Activated CD4-positive, alpha-beta T cell treated with anti-CD3 and anti-CD28 coated beads for 36 hours (primary cell): Measurements from ENCODE around the gene RETNLB. TPM values are rescaled to one million over a fixed set of nuclear protein-coding genes. Genes with fewer than 3 reads are reported as not detected.

Experiments
- ATAC-seq: fragments of 200-7000 bp; cut with Tn5 transposase; one replicate; pipeline ENCODE4 v1.10.0; 2021; ENCODE audit warnings: mild to moderate bottlenecking, moderate library complexity
- CTCF ChIA-PET: fragments of 350-600 bp; sonication (Branson Sonifier 250); formaldehyde crosslinking; loops from one replicate; lab custom pipeline; 2021; ENCODE audit warnings: antibody characterized with exemption; lab: Charles Lee
- POLR2A ChIA-PET: fragments of 350-600 bp; sonication (Branson Sonifier 250); formaldehyde crosslinking; loops from one replicate; lab custom pipeline; 2021; ENCODE audit warnings: antibody characterized with exemption, inconsistent platforms; lab: Charles Lee
- DNase-seq: peaks from one replicate; pipeline ENCODE4 v3.0.0-alpha.2; 2020
- H3K27ac Mint-ChIP-seq: one replicate; pipeline ENCODE4 v1.8.0; 2021; ENCODE audit warnings: mixed read lengths
- H3K27me3 Mint-ChIP-seq: one replicate; pipeline ENCODE4 v1.8.0; 2021; ENCODE audit warnings: mixed read lengths
- H3K36me3 Mint-ChIP-seq: one replicate; pipeline ENCODE4 v1.8.0; 2021; ENCODE audit warnings: low read depth, mixed read lengths
- H3K4me1 Mint-ChIP-seq: one replicate; pipeline ENCODE4 v1.8.0; 2021; ENCODE audit warnings: mixed read lengths
- H3K4me3 Mint-ChIP-seq: one replicate; pipeline ENCODE4 v1.8.0; 2021; ENCODE audit warnings: mild to moderate bottlenecking, moderate library complexity, mixed read lengths
- H3K9me3 Mint-ChIP-seq: one replicate; pipeline ENCODE4 v1.8.0; 2021; ENCODE audit warnings: low read depth, mixed read lengths
- intact Hi-C, 2 experiments: fragments of 100-400 bp; cut with DNase I in 1 of 2; cut with micrococcal nuclease in 1 of 2; formaldehyde crosslinking; loops; one replicate each; pipeline versions ENCODE4 v1.14.2 to v1.15.1; 2022 to 2024; cut with DNase I, micrococcal nuclease
- total RNA-seq, 2 experiments: library from RNA; stranded (reverse); gene quantifications; one replicate each; pipeline ENCODE4 v1.2.3, GENCODE V29; 2021

The RETNLB gene, protein sequence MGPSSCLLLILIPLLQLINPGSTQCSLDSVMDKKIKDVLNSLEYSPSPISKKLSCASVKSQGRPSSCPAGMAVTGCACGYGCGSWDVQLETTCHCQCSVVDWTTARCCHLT
- not detected for total RNA-seq

DNA sequence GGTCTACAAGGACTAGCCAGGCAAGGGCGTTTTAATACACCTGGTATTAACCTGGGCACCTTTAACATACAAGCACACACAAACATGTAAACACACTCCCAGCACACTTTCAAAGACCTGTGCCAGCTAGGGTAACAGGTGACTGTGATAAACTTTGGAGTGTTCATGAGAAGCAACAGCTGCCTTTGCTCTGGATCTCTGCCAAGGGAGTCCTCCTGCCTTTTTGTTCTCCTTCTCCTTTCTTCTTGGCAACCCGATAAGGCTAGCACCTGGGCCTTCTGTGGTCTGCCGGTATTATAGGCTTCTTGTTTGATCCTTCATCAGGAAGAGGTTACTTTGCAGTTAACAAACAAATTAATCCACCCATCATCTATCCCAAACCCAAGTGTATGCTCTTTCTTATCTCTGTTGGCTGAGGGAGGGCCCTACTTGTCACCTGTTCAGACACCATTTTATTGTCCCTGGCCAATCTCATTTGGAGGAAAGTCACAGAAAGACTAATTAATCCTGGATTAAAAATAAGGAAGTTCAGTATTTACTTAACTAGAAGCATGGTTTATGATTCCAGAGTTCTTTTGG lies at the start of gene RETNLB:
RETNLB (minus strand) TSS at position 7 of the 579 bp plus-strand sequence. CDS start 225 bp downstream, outside the sequence.
- intact Hi-C loops = no loop called here
- no peak for DNase-seq
- Mint-ChIP-seq H3K4me3 (no peak within 1 kb of the TSS), H3K36me3 (no peaks in the 10 kb centered on the region), H3K27me3 (no peaks in the 10 kb centered on the region), H3K9me3 (no peaks in the 10 kb centered on the region), H3K27ac (no peak within 1 kb of the TSS), H3K4me1 (peaks cover 4% of the 10 kb centered on the region)
- ChIA-PET CTCF (interaction anchor here (0.7 kb wide), 1 partner anchor 196 kb away, joined by 3 read pairs; the partner anchor contains the start of gene GUCA1C), POLR2A (no interaction called here)
- ATAC-seq = no peak

DNA sequence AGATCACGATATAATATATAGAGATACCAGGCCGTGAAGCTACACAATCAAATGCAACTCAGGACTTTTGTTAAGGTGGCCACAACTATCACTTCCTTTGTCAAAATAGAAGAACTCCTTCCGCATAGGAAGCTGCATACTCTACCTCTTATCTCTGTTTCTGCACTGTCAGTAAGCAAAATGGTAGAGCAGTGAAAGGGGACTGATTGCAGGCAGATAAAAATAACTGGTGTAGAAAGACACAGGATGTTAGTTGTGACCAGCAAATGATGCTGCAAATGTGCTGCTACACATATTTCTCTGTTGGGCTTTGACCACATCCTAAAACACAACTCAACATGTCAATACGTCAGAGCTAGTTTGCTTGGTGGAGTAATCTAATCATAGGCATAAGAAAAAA lies 49.1 kb upstream of the RETNLB start:
- POLR2A ChIA-PET = interaction anchor here (0.6 to 1.2 kb wide), 3 partner anchors 12 to 217 kb away, joined by 3 read pairs; partner anchors contain the start of genes CIP2A and DZIP3
- Mint-ChIP-seq H3K4me1 (peaks cover 24% of the 10 kb centered on the region), H3K27ac (peak overlapping the region; percentile 81), H3K36me3 (peaks cover 2% of the 10 kb centered on the region), H3K4me3 (peak overlapping the region; percentile 30), H3K9me3 (peaks cover 8% of the 10 kb centered on the region), H3K27me3 (no peaks in the 10 kb centered on the region)
- ATAC-seq (peak; percentile 95), DNase-seq (no peak)
- intact Hi-C loops = no loop called here
- CTCF ChIA-PET = interaction anchor here (1.4 to 2.2 kb wide), 3 partner anchors 12 to 109 kb away, joined by 3 to 8 read pairs (median 7); no protein-coding TSS in a partner anchor

DNA sequence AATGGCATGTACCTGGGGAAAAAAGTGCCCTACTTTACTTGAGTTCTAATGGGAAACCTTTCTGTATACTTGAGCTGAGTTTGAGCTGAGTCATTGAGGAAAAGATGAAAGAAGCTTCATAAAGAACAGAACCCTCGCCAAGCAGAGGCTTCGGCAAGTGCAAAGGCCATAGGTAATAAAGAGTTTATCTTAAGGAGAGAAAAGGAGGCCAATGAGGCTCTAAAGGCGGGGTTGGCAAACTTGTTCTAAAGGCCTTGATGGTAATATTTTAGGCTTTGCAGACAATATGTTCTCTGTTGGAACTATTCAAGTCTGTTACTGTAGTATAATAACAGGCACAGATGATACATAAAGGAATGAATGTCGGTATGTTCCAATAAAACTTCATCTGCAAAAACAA lies 47.8 kb upstream of the RETNLB start:
- ATAC-seq (no peak), DNase-seq (no peak)
- intact Hi-C loops = no loop called here
- H3K27ac Mint-ChIP-seq = peak overlapping the region; percentile 34
- no peak overlapping the region for H3K4me3 Mint-ChIP-seq
- CTCF ChIA-PET = no interaction called here
- H3K4me1 Mint-ChIP-seq = peaks cover 24% of the 10 kb centered on the region
- H3K9me3 Mint-ChIP-seq = peaks cover 8% of the 10 kb centered on the region
- H3K36me3 Mint-ChIP-seq = peaks cover 2% of the 10 kb centered on the region
- no peaks in the 10 kb centered on the region for H3K27me3 Mint-ChIP-seq
- POLR2A ChIA-PET = no interaction called here

DNA sequence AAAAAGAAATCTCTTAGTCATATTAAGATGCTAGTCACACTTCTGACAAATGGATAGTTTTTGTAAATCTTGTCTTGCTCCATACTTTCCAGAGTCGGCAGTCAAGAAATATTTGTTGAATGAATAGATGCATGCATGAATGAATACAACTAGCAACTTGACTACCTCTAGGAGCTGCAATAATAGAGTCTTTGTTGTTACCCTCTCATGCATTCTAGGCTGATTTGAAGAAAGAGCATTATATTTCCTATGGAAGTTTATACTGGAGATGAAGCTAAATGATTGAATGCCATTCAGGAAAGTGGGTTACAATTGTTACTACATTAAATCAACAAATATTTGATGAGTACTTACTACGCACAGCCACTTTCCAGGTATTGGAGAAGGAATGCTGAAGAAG lies 47.2 kb upstream of the RETNLB start:
- intact Hi-C loops = no loop called here
- Mint-ChIP-seq H3K27ac (no peak overlapping the region), H3K4me1 (peaks cover 24% of the 10 kb centered on the region), H3K4me3 (no peak overlapping the region), H3K27me3 (no peaks in the 10 kb centered on the region), H3K36me3 (peaks cover 2% of the 10 kb centered on the region), H3K9me3 (peaks cover 8% of the 10 kb centered on the region)
- CTCF ChIA-PET = no interaction called here
- POLR2A ChIA-PET = no interaction called here
- ATAC-seq (no peak), DNase-seq (no peak)

DNA sequence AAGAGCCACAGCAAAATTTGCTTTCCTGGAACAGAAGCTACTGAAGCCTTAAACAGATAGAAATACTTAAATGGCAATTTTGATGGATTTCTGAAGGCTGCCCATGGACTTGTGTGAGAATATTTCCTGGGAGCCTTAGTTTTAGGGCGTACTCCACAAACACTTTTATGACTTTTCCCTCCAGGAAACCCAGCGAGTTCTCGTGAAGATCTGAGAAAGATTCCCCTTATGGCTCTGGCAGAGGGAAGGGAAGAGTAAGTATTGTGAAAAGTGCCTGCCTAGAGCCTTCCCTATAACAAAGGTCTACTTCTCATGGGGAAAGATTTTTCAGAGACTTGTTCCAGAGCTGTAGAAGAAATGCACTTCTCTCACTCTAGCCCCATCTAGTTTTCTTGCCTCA lies 34.3 kb upstream of the RETNLB start:
- ATAC-seq (no peak), DNase-seq (no peak)
- H3K9me3 Mint-ChIP-seq = no peaks in the 10 kb centered on the region
- no peaks in the 10 kb centered on the region for H3K36me3 Mint-ChIP-seq
- intact Hi-C loops = no loop called here
- CTCF ChIA-PET = no interaction called here
- H3K27me3 Mint-ChIP-seq = no peaks in the 10 kb centered on the region
- POLR2A ChIA-PET = no interaction called here
- no peak overlapping the region for H3K27ac Mint-ChIP-seq
- H3K4me3 Mint-ChIP-seq = no peak overlapping the region
- no peaks in the 10 kb centered on the region for H3K4me1 Mint-ChIP-seq

DNA sequence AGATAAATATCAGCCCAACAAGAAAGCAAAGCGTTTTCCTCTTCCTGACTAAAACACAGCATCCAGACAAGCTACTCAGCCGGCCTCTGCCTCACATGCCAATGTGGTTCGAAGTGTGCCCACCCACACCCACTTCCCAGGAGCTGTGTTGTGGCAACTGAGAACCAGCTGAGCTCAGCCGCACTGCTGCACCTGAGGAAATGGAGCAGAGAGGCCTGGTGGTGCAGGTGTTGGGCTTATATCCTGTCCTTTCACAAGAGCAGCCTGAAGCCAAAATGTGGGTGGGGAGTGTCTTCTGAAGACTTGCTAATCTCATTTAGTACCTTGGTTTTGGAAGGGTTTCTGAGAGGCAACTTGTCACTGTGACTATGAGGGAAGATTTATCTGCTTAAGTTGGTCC lies 23.0 kb upstream of the RETNLB start:
- CTCF ChIA-PET = interaction anchor here (0.7 kb wide), 2 partner anchors 10 to 264 kb away, joined by 3 read pairs; no protein-coding TSS in a partner anchor

DNA sequence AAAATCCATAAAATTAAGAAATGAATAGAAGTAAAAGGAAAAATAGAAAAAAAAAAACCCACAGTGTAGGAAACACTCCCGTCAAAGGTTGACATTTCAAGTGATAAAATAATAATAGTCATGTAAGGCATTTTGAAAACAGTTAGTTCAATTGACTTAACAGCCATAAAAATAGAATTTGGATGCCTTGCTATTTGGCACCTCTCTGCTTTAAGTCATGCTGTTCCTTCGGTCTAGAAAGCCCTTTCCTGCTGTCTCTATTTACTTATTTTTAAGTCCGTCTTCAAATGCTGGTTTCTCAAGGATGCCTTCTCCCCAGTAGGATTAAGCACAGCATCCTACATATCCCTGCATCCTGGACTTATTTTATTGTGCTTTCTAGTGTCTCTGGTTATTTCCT lies 22.3 kb upstream of the RETNLB start:
- CTCF ChIA-PET = interaction anchor here (0.7 to 1.7 kb wide), 2 partner anchors 11 to 136 kb away, joined by 3 to 7 read pairs; no protein-coding TSS in a partner anchor
- POLR2A ChIA-PET = no interaction called here
- DNase-seq = no peak
- intact Hi-C loops = no loop called here
- H3K27me3 Mint-ChIP-seq = no peaks in the 10 kb centered on the region
- no peaks in the 10 kb centered on the region for H3K9me3 Mint-ChIP-seq
- ATAC-seq = no peak
- no peaks in the 10 kb centered on the region for H3K36me3 Mint-ChIP-seq
- no peak overlapping the region for H3K27ac Mint-ChIP-seq
- H3K4me1 Mint-ChIP-seq = peaks cover 39% of the 10 kb centered on the region
- H3K4me3 Mint-ChIP-seq = no peak overlapping the region

More for the DNA sequence above, 23.0 kb upstream of the RETNLB start:
- Mint-ChIP-seq H3K27ac (peak overlapping the region; percentile 66), H3K27me3 (no peaks in the 10 kb centered on the region), H3K36me3 (no peaks in the 10 kb centered on the region), H3K4me3 (no peak overlapping the region), H3K4me1 (peaks cover 39% of the 10 kb centered on the region), H3K9me3 (no peaks in the 10 kb centered on the region)
- peak; percentile 47 for DNase-seq
- intact Hi-C loops = no loop called here
- POLR2A ChIA-PET = no interaction called here
- peak; percentile 61 for ATAC-seq

DNA sequence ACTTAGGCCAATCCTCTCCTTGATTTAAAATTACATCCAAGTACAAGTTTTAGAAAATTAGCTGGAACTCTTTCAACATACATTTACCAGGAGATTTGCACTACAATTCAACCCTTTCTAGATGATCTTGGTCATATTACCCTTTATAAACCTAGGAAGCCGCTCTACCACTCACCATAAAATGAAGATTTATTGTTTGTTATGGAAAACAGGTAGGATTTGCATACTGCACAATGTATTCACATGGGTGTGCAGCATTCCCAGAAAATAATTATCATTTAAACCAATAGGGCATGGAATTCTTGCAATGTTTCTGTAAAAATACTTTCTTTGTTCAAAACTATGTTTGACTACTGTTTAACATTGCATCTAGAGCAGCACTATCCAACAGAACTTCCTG lies 18.4 kb upstream of the RETNLB start:
- DNase-seq (no peak), ATAC-seq (no peak)
- peaks cover 38% of the 10 kb centered on the region for H3K4me1 Mint-ChIP-seq
- ChIA-PET CTCF (no interaction called here), POLR2A (no interaction called here)
- no peak overlapping the region for H3K4me3 Mint-ChIP-seq
- no peaks in the 10 kb centered on the region for H3K36me3 Mint-ChIP-seq
- H3K27me3 Mint-ChIP-seq = no peaks in the 10 kb centered on the region
- H3K9me3 Mint-ChIP-seq = peaks cover 2% of the 10 kb centered on the region
- no peak overlapping the region for H3K27ac Mint-ChIP-seq
- intact Hi-C loops = no loop called here

DNA sequence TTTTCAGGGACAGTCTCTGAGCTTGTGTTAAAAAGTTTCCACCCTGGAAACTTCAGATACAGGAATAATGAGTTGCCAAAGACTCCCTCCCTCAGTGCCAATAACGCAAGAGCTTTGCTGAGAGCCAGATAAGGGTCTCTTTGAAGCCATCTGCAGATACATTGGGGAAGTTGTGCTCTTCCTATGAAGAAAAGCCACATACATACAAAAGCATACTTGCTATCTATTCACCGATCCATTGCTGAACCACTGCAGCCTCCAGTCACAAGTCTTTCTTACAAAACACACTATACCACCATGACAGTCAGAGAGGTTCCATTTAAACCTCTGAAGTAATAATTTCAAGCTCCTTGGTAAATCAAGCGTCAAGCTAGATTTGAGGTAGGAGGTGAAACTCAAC lies 10.0 kb upstream of the RETNLB start:
- peaks cover 2% of the 10 kb centered on the region for H3K27me3 Mint-ChIP-seq
- no peak overlapping the region for H3K27ac Mint-ChIP-seq
- POLR2A ChIA-PET = no interaction called here
- ATAC-seq (no peak), DNase-seq (no peak)
- H3K4me1 Mint-ChIP-seq = no peaks in the 10 kb centered on the region
- intact Hi-C loops = no loop called here
- CTCF ChIA-PET = interaction anchor here (0.6 to 1.3 kb wide), 3 partner anchors 53 to 148 kb away, joined by 3 to 5 read pairs (median 3); no protein-coding TSS in a partner anchor
- H3K4me3 Mint-ChIP-seq = no peak overlapping the region
- peaks cover 2% of the 10 kb centered on the region for H3K9me3 Mint-ChIP-seq
- H3K36me3 Mint-ChIP-seq = no peaks in the 10 kb centered on the region

DNA sequence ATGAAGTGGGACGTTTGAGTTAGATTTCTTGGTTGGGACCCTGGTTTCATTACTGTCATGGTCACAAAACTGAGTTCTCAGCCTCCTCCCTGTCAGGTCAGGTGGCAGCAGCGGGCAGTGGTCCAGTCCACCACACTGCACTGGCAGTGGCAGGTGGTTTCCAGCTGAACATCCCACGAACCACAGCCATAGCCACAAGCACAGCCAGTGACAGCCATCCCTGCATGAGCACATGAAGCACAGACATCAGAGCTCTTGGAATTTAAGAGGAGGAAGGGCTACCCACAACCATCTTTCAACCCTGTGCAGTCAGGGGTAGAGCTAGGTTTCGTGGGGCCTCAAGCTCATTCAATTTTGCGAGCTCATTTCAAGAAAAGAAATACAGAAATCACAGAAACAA lies 1.5 kb downstream of the RETNLB start:
- no peak overlapping the region for H3K27ac Mint-ChIP-seq
- H3K36me3 Mint-ChIP-seq = no peaks in the 10 kb centered on the region
- intact Hi-C loops = no loop called here
- no peak for ATAC-seq
- no peaks in the 10 kb centered on the region for H3K27me3 Mint-ChIP-seq
- DNase-seq = no peak
- CTCF ChIA-PET = interaction anchor here (1.0 kb wide), 1 partner anchor 64 kb away, joined by 3 read pairs; no protein-coding TSS in a partner anchor
- peaks cover 4% of the 10 kb centered on the region for H3K4me1 Mint-ChIP-seq
- POLR2A ChIA-PET = no interaction called here
- H3K9me3 Mint-ChIP-seq = no peaks in the 10 kb centered on the region
- H3K4me3 Mint-ChIP-seq = no peak overlapping the region

DNA sequence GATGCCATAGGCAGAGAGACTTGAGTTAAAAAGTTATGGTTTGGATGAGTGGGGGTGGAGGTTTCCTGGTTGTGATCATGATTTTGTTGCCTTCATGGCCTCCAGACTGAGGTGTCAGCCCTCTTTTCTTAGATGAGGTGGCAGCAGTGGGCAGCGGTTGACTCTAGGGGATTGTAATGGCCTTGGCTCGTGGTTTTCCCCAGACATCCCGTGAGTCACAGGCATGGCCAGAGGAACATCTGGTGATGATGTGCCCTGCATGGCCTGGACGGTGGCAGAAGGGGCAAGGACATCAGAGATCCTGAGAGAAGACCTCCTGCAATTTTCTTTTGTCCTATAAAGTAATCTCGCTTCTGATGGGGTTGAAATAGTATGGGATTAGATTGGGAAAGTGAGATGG lies 12.4 kb downstream of the RETNLB start:
- intact Hi-C loops = no loop called here
- Mint-ChIP-seq H3K36me3 (no peaks in the 10 kb centered on the region), H3K9me3 (peaks cover 2% of the 10 kb centered on the region), H3K27ac (no peak overlapping the region), H3K4me3 (no peak overlapping the region), H3K4me1 (no peaks in the 10 kb centered on the region), H3K27me3 (no peaks in the 10 kb centered on the region)
- no peak for DNase-seq
- ChIA-PET POLR2A (no interaction called here), CTCF (no interaction called here)
- no peak for ATAC-seq

DNA sequence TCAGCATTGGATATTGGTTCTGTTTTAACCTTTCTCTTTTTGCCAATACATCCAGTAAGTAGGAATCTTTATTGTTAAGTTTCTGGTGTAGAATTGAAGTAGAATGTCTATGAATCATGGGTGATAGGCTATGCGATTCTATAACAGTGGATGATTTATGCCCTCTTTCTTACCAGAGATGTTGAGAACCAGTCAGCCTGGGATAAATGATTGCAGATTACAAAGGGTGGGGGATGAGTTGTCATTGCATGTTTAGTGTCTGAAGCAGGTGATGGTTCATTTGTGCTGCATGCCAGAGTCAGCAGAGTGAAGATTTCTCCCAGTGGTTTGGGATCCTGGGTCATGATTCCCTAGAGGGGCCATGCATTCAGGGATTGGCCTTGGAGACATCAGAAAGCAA lies 14.3 kb downstream of the RETNLB start:
- ATAC-seq (no peak), DNase-seq (no peak)
- CTCF ChIA-PET = interaction anchor here (1.5 kb wide), 1 partner anchor 35 kb away, joined by 3 read pairs; no protein-coding TSS in a partner anchor
- Mint-ChIP-seq H3K4me1 (no peaks in the 10 kb centered on the region), H3K4me3 (no peak overlapping the region), H3K27ac (no peak overlapping the region), H3K9me3 (peaks cover 2% of the 10 kb centered on the region), H3K36me3 (no peaks in the 10 kb centered on the region), H3K27me3 (no peaks in the 10 kb centered on the region)
- POLR2A ChIA-PET = no interaction called here
- intact Hi-C loops = loop anchor here in 1 of 2 experiments (1.0 kb wide), 1 partner anchor 17 kb away; no protein-coding TSS in a partner anchor
